ENCODE measurements around the gene TMEM132C. TPM values are rescaled to one million over a fixed set of nuclear protein-coding genes. Genes with fewer than 3 reads are reported as not detected.

Gene TMEM132C
- total RNA-seq, 1 donor from 2014 or later, result 3.9 TPM

GRCh38 chr12:128318946-128319345 lies 52.0 kb downstream of the TMEM132C start:
- no peak overlapping the region for H3K9ac ChIP-seq
- H2AFZ ChIP-seq (replicated peaks), result no peak overlapping the region
- Mint-ChIP-seq H3K4me3 (peak overlapping the region; percentile 49), H3K27me3 (ENCODE audit: insufficient read depth, low read depth) (no peaks in the 10 kb centered on the region), H3K27ac (no peak overlapping the region), H3K36me3 (peaks cover 77% of the 10 kb centered on the region), H3K4me1 (peaks cover 52% of the 10 kb centered on the region), H3K9me3 (peaks cover 45% of the 10 kb centered on the region)
- no peaks in the 10 kb centered on the region for H3K27me3 ChIP-seq
- DNase-seq (ENCODE audit: low spot score), result no peak
- no peaks in the 10 kb centered on the region for H3K36me3 ChIP-seq
- no peak overlapping the region for H3K4me2 ChIP-seq
- no peaks in the 10 kb centered on the region for H3K79me2 ChIP-seq (ENCODE audit: low read depth)
- H3F3A ChIP-seq (ENCODE audit: low read depth), result no peaks in the 10 kb centered on the region
- H3K4me3 ChIP-seq, result no peak overlapping the region
- no peaks in the 10 kb centered on the region for H3K9me3 ChIP-seq (ENCODE audit: low read depth)
- H4K20me1 ChIP-seq (ENCODE audit: low read depth), result no peaks in the 10 kb centered on the region
- no peak overlapping the region for H3K27ac ChIP-seq
- no peak for TF ChIP-seq EZH2 (IDR thresholded peaks at IDR 0.05)
- TF ChIP-seq EZH2phosphoT487 (IDR thresholded peaks at IDR 0.05), result no peak
- TF ChIP-seq CTCF (IDR thresholded peaks at IDR 0.05), result no peak
- peaks cover 11% of the 10 kb centered on the region for H3K4me1 ChIP-seq

DNA sequence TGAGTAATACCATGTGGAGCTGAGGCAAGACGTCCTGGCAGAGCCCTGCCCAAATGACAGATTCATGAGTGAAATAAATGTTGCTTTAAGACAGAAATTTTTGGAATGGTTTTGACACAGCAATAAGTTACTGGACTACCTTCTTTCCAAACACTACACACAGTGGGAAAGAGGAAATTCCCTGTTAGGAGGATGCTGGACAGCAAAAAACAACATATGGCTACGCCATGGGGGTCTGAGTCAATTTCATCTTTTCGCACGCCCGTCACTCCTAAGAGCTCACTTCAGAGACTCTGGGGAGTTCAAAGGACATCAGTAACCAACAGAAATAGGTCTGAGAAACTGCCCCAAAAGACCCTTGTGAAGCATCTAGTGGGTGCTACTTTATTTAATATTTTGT lies 55.4 kb downstream of the TMEM132C start:
- H3K36me3 Mint-ChIP-seq, result peaks cover 64% of the 10 kb centered on the region
- no peaks in the 10 kb centered on the region for H3F3A ChIP-seq (ENCODE audit: low read depth)
- H3K4me3 Mint-ChIP-seq, result no peak overlapping the region
- H3K36me3 ChIP-seq, result no peaks in the 10 kb centered on the region
- H3K27me3 ChIP-seq, result no peaks in the 10 kb centered on the region
- peaks cover 30% of the 10 kb centered on the region for H3K4me1 ChIP-seq
- no peak overlapping the region for H3K4me3 ChIP-seq
- peaks cover 38% of the 10 kb centered on the region for H3K9me3 Mint-ChIP-seq
- H3K4me1 Mint-ChIP-seq, result peaks cover 48% of the 10 kb centered on the region
- no peak overlapping the region for H3K9ac ChIP-seq
- no peaks in the 10 kb centered on the region for H3K27me3 Mint-ChIP-seq (ENCODE audit: insufficient read depth, low read depth)
- H3K79me2 ChIP-seq (ENCODE audit: low read depth), result no peaks in the 10 kb centered on the region
- H3K27ac Mint-ChIP-seq, result no peak overlapping the region
- TF ChIP-seq EZH2phosphoT487 (IDR thresholded peaks at IDR 0.05), result no peak
- TF ChIP-seq EZH2 (IDR thresholded peaks at IDR 0.05), result no peak
- TF ChIP-seq CTCF (IDR thresholded peaks at IDR 0.05), result no peak
- no peaks in the 10 kb centered on the region for H3K9me3 ChIP-seq (ENCODE audit: low read depth)
- no peaks in the 10 kb centered on the region for H4K20me1 ChIP-seq (ENCODE audit: low read depth)
- no peak overlapping the region for H2AFZ ChIP-seq (replicated peaks)
- H3K4me2 ChIP-seq, result no peak overlapping the region
- H3K27ac ChIP-seq, result no peak overlapping the region
- DNase-seq (ENCODE audit: low spot score), result no peak

- H3K36me3 Mint-ChIP-seq, result peaks cover 60% of the 10 kb centered on the region
These were observed 56.4 kb downstream of the TMEM132C start for GRCh38 chr12:128323145-128323920.

More at GRCh38 chr12:128323145-128323920, 56.4 kb downstream of the TMEM132C start:
- Histone ChIP-seq H4K20me1 (ENCODE audit: low read depth) (no peaks in the 10 kb centered on the region), H3K9me3 (ENCODE audit: low read depth) (no peaks in the 10 kb centered on the region), H3F3A (ENCODE audit: low read depth) (no peaks in the 10 kb centered on the region), H3K27me3 (no peaks in the 10 kb centered on the region), H3K4me1 (peaks cover 30% of the 10 kb centered on the region), H3K9ac (no peak overlapping the region), H3K4me2 (peak overlapping the region; percentile 20), H3K4me3 (no peak overlapping the region), H3K27ac (no peak overlapping the region), H3K79me2 (ENCODE audit: low read depth) (no peaks in the 10 kb centered on the region), H2AFZ (replicated peaks) (peak overlapping the region; percentile 22), H3K36me3 (no peaks in the 10 kb centered on the region)
- Mint-ChIP-seq H3K4me3 (peak overlapping the region; percentile 78), H3K27me3 (ENCODE audit: insufficient read depth, low read depth) (no peaks in the 10 kb centered on the region), H3K4me1 (peaks cover 56% of the 10 kb centered on the region), H3K9me3 (peaks cover 41% of the 10 kb centered on the region), H3K27ac (peak overlapping the region; percentile 97)
- DNase-seq (ENCODE audit: low spot score), result peak; percentile 38
- TF ChIP-seq EZH2 (IDR thresholded peaks at IDR 0.05) (no peak), CTCF (IDR thresholded peaks at IDR 0.05) (no peak)
